ENCODE data around the gene ACTL6B. TPM values are rescaled to one million over a fixed set of nuclear protein-coding genes. Genes with fewer than 3 reads are reported as not detected.
A peak's percentile ranks its signal among the peaks of the same experiment; 100 is the strongest.
"Not testable (repeated sequence)": the region's sequence is repeated elsewhere in the genome, so short reads cannot be mapped to it uniquely, and the experiment has no call there.

Gene ACTL6B
- polyA plus RNA-seq, 10 donors: 0.14 TPM; not detected in 9

DNA sequence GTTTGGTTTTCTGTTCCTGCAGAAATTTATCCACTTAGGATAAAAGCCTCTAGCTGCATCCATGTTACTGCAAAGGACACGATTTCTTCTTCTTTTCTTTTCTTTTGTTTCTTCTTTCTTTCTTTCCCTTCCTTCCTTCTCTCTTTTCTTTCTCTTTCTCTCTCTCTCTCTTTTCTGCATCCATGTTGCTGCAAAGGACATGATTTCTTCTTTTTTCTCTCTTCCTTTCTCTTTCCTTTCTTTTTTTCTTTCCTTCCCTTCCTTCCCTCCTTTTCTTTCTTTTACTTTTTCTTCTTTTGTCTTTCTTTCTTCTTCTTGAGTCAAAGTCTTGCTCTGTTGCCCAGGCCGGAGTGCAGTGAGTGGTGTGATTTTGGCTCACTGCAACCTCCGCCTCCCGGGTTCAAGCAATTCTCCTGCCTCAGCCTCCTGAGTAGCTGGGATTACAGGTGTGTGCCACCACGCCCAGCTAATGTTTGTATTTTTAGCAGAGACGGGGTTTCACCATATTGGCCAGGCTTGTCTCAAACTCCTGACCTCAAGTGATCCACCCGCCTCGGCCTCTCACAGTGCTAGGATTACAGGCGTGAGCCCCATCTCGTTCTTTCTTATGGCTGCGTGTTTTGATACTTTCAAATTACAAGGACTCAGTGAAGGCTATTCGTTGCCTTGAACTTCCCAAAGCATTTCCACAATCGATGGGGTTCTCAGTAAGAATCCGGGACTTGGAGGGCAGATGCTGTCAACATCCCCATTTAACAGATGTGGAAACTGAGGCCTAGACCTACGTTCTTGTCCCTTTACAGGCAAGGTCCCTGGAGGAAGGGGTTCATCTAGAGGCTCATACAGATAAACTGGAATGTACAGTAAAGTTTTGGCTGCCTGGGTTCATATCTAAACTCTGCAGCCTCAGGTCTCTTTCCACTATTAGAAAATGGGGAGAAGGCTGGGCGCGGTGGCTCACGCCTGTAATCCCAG is 15.4 kb upstream of the ACTL6B start:
- DNase-seq: no peak

GRCh38 chr7:100670074-100670473 is 13.8 kb upstream of the ACTL6B start:
- DNase-seq: no peak

- not testable (repeated sequence) for DNase-seq
These were observed 12.9 kb upstream of the ACTL6B start for GRCh38 chr7:100669106-100669505.

GRCh38 chr7:100668069-100668449 is 11.8 kb upstream of the ACTL6B start:
- DNase-seq: no peak

DNA sequence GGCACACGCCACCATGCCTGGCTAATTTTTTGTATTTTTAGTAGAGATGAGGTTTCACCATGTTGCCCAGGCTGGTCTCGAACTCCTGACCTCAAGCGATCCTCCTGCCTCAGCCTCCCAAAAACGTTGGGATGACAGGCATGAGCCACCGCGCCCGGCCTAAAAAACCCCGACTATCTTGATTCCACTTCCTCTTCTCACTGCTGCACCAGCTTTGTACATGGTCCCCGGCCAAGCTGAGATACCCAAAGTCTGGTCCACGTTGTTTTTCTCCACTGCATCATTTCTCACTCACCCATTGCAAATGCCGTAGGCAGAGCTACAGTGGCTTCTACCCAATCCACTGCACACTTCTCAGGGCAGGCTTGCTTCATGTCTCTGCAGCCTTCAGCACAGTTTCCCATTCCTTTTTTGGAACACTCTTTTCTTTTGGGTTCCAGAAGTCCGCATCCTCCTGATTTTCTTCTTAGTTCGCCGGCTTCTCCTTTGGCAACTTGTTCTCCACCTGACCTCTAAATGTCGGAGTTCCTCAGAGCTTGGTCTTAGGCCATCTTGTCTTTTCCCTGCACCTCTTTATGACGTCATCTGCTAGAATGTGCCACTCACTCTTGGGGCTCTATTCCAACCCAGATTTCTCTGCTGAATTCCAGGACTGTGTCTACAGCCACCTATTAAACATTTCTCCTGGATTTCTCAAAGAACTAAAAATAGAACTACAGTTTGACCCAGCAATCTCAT is 11.3 kb upstream of the ACTL6B start:
- no peak for DNase-seq

- DNase-seq: no peak
These were observed 9.0 kb upstream of the ACTL6B start for GRCh38 chr7:100665168-100665726.

DNA sequence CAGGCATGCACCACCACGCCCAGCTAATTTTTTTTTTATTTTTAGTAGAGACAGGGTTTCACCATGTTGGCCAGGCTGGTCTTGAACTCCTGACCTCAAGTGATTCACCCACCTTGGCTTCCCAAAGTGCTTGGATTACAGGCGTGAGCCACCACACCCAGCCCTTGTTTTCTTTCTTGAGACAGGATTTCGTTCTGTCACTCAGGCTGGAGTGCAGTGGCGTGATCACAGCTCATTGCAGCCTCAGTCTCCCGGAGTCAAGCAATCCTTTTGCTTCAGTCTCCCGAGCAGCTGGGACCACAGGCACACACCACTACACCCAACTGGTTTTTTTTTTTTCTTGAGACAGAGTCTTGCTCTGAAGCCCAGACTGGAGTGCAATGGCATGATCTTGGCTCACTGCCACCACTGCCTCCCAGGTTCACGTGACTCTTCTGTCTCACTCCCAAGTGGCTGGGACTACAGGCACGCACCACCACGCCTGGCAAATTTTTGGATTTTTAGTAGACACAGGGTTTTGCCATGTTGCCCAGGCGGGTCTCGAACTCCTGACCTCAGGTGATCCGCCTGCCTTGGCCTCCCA is 6.0 kb upstream of the ACTL6B start:
- not testable (repeated sequence) for DNase-seq

DNA sequence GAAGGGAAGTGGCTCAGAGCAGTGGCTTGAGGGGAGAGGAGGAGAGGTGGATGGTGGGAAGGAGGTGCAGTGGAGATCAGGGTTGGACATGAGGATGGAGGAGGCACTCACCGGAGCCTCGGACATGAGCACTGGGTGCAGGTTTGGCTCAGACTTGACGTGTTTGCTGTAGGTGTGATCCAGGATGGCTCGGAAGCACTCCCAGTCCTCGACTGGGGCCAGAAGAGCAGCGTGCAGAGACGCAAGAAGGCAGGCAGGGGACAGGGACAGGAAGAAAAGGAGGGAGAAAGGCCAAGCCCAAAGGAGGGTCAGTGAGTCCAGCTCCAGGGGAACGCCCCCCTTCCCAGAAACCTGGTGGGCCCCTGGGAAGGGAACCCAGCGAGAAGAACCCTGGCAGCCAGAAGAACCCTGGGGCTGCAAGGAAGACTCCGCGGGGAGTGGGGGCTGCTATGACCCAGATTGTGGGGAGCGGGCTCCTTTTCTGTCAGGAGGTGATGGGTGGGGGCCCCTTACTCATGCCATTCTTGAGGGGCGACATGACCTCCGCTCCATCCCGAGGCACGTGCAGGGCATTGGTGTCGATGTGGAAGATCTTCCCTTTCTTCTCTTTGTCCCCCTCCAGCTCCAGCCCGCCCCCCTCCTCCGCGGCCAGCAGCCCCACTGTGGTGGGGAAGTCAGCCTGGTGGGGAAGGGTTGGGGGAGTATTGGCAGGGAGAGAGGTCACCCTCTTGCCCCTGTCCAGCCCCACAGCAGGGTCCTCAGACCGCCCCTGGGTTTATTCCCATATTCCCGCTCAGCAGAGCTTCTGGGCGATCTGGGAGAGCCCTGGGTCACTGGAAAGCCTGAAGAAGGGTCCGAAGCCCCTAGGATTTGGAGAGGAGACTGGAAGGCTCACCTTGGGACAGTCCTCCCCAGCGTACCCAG is 1.1 kb downstream of the ACTL6B start:
- no peak for DNase-seq

GRCh38 chr7:100649826-100650565 is 6.3 kb downstream of the ACTL6B start:
- no peak for DNase-seq

GRCh38 chr7:100642534-100642907 is 13.7 kb downstream of the ACTL6B start:
- no peak for DNase-seq

DNA sequence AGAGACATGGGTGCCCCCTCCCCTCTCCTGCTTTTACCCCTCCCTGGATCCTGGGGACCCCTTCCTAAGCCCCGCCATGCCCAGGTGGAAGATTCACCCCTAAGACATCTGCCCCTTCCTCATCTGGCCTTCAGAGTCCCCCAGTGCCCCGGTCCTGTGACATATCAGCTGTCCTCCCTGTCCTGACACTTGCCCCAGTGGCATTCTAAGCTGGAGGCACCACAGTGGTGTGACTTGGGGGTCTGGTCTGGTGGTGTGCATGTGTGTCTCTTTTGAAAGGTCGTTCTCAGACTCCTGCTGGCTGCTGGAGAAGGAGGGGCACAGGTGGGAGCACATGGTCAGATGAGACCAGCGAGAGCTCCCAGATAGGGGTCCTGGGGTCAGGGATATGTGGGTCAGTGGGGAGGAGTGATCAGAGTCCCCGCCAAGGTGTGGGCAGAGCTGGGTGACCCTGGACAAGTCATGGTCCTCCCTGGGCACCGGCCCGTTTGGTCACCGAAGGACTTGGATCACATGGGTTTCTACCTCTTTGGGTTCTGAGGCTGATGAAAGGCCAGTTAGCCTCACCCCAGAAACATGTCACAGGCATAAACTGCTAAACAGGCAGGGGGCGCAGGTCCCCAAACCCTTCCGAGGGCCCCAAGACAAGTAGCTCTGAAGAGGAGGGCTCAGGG is 14.3 kb downstream of the ACTL6B start:
- no peak for DNase-seq

- no peak for DNase-seq
These were observed 14.8 kb downstream of the ACTL6B start, which contains the start of gene TFR2 for GRCh38 chr7:100641463-100641859. Gene TFR2 (minus strand): TSS chr7:100641552. CDS start chr7:100641509, 43 bp downstream.

DNA sequence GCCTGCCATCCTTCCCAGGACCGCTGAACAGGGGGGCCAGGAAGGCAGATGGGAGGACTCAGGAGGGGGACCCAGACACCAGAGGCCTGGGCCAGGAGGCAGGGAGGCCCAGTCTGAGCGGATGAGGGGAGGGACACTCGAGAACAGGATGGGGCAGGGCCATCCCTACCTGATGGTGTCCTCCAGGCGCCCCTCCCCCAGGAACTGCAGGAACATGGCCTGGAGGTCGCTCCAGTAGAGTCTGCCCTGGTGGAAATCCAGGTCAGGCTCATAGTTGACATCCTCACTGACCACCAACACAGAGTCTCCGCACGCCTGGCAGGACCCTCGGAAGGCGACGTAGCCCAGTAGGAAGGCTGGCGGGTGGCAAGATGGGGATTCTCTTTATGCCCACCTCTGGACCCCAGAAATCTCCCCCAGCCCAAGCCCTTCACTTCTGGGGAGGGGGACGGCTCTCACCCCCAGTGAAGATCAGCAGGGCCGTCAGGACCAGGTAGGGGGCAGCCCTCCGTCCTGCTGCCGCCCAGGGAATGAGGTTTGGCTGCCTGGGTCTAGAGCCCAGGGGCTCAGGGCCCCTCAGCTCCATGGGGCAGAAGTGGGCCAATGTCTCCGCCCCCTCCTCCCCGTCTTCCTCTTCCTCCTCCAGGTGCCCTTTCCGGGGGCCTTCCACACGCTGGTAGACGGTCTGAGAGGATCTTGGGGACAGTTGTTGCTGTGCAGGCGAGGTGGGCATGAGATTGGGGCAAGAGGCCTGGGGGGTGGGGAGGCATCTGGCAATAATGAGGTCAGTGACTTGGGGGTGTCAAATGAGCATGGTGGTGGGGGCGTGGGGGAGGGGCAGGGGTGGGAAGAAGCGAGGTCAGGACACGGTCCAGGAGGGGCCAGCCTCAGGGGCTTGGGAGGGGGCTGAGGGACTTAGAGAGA is 15.5 kb downstream of the ACTL6B start:
- DNase-seq: no peak

- DNase-seq: no peak
These were observed 16.2 kb downstream of the ACTL6B start for GRCh38 chr7:100639995-100640516.

DNA sequence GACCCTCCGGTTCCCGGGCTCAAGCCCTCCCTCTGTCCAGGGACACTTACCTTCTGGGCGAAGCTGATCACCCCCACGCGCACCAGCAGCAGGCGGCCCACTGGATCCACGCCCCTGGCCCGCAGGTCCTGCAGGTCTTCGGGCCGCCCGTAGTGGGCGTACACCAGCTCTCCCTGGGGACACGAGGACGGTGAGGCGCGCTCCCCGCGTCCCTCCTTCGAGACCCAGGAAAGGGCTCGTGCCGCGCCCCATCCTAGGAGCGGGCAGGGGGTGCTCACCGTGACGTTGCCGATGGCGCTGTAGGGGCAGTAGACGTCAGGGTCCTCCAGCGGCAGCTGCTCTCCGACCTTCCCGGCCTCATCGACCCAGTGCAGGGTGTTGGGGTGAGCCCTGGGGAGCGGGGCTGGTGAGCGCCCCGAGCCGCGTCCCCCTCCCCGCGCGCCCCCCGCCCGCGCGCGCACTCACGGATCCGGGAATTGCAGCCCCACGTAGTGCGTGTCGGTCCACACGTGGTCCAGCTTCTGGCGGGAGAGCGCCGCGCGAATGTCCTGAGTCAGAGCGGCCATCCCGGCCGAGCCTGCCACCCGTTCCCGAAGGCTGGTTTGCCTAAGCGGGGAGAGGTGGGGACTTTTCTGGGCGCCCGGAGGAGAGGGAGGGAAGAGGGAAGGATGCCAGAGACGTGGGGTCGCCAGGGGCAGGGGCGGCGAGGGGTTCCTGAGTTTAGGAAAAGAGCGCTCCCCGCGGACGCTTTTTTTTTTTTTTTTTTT is 23.1 kb downstream of the ACTL6B start:
- peak in 2 of 3 donors; percentile 40 to 68 for DNase-seq

GRCh38 chr7:100630066-100630465 is 26.2 kb downstream of the ACTL6B start:
- no peak for DNase-seq

GRCh38 chr7:100629117-100629716 is 27.0 kb downstream of the ACTL6B start:
- DNase-seq: no peak

Measured in muscle of back (tissue), 11 donors.